Lung (tissue), 12 donors: Measurements from ENCODE around the gene BFSP1. TPM values are rescaled to one million over a fixed set of nuclear protein-coding genes. Genes with fewer than 3 reads are reported as not detected.

Source experiments
- ATAC-seq: fragments of 200-7000 bp; cut with Tn5 transposase; one replicate; pipeline ENCODE4 v1.9.1; 2020; ENCODE audit warnings: moderate number of reproducible peaks; ENCODE audit not compliant: insufficient read depth, low FRiP score
- DNase-seq, 3 donors: peaks; one replicate each; pipeline ENCODE4 v3.0.0-alpha.2; 2013 to 2017
- H3K27ac ChIP-seq, 2 donors: one replicate each; pipeline ENCODE4 v1.5.1; 2013; ENCODE audit warnings: mild to moderate bottlenecking in 2 of 2, moderate library complexity in 2 of 2, control low read depth in 1 of 2, inconsistent platforms in 1 of 2, low read depth in 1 of 2, low read length in 1 of 2
- H3K27me3 ChIP-seq, 3 donors: one replicate each; pipeline ENCODE4 v1.5.1; 2013; ENCODE audit warnings: low read length in 2 of 3; ENCODE audit not compliant: control insufficient read depth in 3 of 3, insufficient read depth in 3 of 3
- H3K36me3 ChIP-seq, 4 donors: one replicate each; pipeline ENCODE4 v1.5.1; 2013; ENCODE audit warnings: low read length in 4 of 4, mild to moderate bottlenecking in 1 of 4, moderate library complexity in 1 of 4; ENCODE audit not compliant: control insufficient read depth in 4 of 4, insufficient read depth in 4 of 4
- H3K4me1 ChIP-seq, 5 donors: one replicate each; pipeline ENCODE4 v1.5.1; 2013; ENCODE audit warnings: low read length in 5 of 5, mild to moderate bottlenecking in 2 of 5, moderate library complexity in 1 of 5; ENCODE audit not compliant: control insufficient read depth in 5 of 5, insufficient read depth in 5 of 5
- H3K4me3 ChIP-seq: one replicate; pipeline ENCODE4 v1.5.1; 2013; ENCODE audit warnings: mild to moderate bottlenecking, control low read depth, moderate library complexity
- H3K9ac ChIP-seq, 2 donors: one replicate each; pipeline ENCODE4 v1.5.1; 2013; ENCODE audit warnings: low read length in 2 of 2, control low read depth in 1 of 2; ENCODE audit not compliant: insufficient read depth in 1 of 2
- H3K9me3 ChIP-seq, 4 donors: one replicate each; pipeline ENCODE4 v1.5.1; 2013; ENCODE audit warnings: low read length in 3 of 4, mild to moderate bottlenecking in 1 of 4, moderate library complexity in 1 of 4; ENCODE audit not compliant: control insufficient read depth in 4 of 4, insufficient read depth in 3 of 4
- CTCF ChIP-seq: IDR thresholded peaks from 2 replicates; pipeline ENCODE4 v1.5.1; 2012; ENCODE audit warnings: mild to moderate bottlenecking; ENCODE audit errors: control extremely low read depth, extremely low read depth
- WGBS, 2 donors: extraction: QIAGEN DNeasy Blood & Tissue Kit; methylation state at CpG; one replicate each; pipeline ENCODE4 v1.1.7; 2013; 5-methylcytosine and 5-hydroxymethylcytosine counted together
- polyA plus RNA-seq, 2 donors: library from polyadenylated mRNA; stranded (reverse); fragments of 200-250 nt; gene quantifications; one replicate each; pipeline ENCODE4 v1.2.1, GENCODE V29; 2013
- total RNA-seq, 2 donors: library from RNA; depleted of rRNA in 1 of 2; stranded (reverse); fragments of >200 nt in 1 of 2; gene quantifications; one replicate each; pipeline ENCODE4 v1.2.1, GENCODE V29; 2014 to 2021
- donor health status: control.
- donor health status: control.
- donor health status: Bipolar disorder and iron deficiency.
- donor health status: healthy.
- donor health status: DM: yes; HTN: yes; CAD: no.

The BFSP1 gene
- total and polyA plus RNA-seq, 4 donors: 0.65 to 2.8 (median 1.8) TPM

GRCh38 chr20:17557675-17558006 lies 26.5 kb upstream of the BFSP1 start:
- H3K9ac ChIP-seq: no peak overlapping the region
- no peaks in the 10 kb centered on the region for H3K27me3 ChIP-seq
- ATAC-seq (peak; percentile 32), DNase-seq (peak; percentile 40 to 74 (median 63))
- WGBS, 2 donors: 59 to 85% methylated on average over 3 of the region's 3 CpGs
- H3K36me3 ChIP-seq: no peaks in the 10 kb centered on the region
- peak overlapping the region; percentile 66 to 94 for H3K27ac ChIP-seq
- H3K4me3 ChIP-seq: no peak overlapping the region
- peaks cover 3 to 8% (median 8%) of the 10 kb centered on the region in 5 donors for H3K4me1 ChIP-seq
- no peak for TF ChIP-seq CTCF
- no peaks in the 10 kb centered on the region for H3K9me3 ChIP-seq

GRCh38 chr20:17556837-17557674 lies 25.9 kb upstream of the BFSP1 start:
- 64 to 86% methylated on average over 11 of the region's 11 CpGs for WGBS, 2 donors
- H3K4me3 ChIP-seq: no peak overlapping the region
- H3K4me1 ChIP-seq: peaks cover 3 to 8% (median 8%) of the 10 kb centered on the region in 5 donors
- no peaks in the 10 kb centered on the region for H3K27me3 ChIP-seq
- peak overlapping the region in 1 of 2 donors; percentile 32 for H3K9ac ChIP-seq
- H3K9me3 ChIP-seq: no peaks in the 10 kb centered on the region
- peak overlapping the region; percentile 55 to 94 for H3K27ac ChIP-seq
- H3K36me3 ChIP-seq: no peaks in the 10 kb centered on the region
- DNase-seq: peak in 2 of 3 donors; percentile 39 to 46
- TF ChIP-seq CTCF: no peak
- ATAC-seq: peak; percentile 22

DNA sequence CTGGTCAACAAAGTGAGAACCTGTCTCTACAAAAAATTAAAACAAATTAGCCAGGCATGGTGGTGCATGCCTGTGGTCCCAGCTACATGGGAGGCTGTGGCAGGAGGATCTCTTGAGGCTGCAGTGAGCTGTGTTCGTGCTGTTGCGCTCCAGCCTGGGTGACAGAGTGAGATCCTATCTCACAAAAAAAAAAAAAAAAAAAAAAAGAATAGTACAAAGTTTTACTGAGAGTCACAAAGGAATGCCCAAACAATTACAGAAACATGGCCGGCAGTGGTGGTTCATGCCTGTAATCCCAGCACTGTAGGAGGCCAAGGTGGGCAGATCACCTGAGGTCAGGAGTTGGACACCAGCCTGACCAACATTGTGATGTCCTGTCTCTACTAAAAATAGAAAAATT lies 23.9 kb upstream of the BFSP1 start:
- no peak for TF ChIP-seq CTCF
- peaks cover 3 to 8% (median 8%) of the 10 kb centered on the region in 5 donors for H3K4me1 ChIP-seq
- 95 to 97% methylated on average over 3 of the region's 3 CpGs for WGBS, 2 donors
- no peak overlapping the region for H3K4me3 ChIP-seq
- no peaks in the 10 kb centered on the region for H3K27me3 ChIP-seq
- H3K27ac ChIP-seq: no peak overlapping the region
- H3K9me3 ChIP-seq: no peaks in the 10 kb centered on the region
- ATAC-seq (no peak), DNase-seq (no peak)
- no peaks in the 10 kb centered on the region for H3K36me3 ChIP-seq
- no peak overlapping the region for H3K9ac ChIP-seq

DNA sequence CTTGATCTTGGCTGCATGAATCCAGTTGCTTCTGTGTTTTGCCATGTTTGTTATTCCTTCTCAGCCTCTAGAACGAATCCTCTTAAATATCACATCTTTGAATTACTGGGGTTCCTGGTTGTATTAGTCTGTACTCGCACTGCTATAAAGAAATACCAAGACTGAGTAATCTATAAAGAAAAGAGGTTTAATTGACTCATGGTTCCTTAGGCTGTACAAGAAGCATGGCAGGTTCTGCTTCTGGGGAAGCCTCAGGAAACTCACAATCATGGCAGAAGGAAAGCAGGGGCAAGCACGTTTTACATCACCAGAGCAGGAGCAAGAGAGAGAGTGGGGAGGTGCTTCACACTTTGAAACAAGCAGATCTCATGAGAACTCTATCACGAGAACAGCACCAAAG lies 18.0 kb upstream of the BFSP1 start:
- Histone ChIP-seq H3K4me1 (peaks cover 0 to 8% (median 1%) of the 10 kb centered on the region in 5 donors), H3K9me3 (no peaks in the 10 kb centered on the region), H3K4me3 (no peak overlapping the region), H3K9ac (no peak overlapping the region), H3K36me3 (no peaks in the 10 kb centered on the region), H3K27ac (no peak overlapping the region), H3K27me3 (no peaks in the 10 kb centered on the region)
- no peak for TF ChIP-seq CTCF
- ATAC-seq (no peak), DNase-seq (no peak)
- 80 to 91% methylated on average over 4 of the region's 4 CpGs for WGBS, 2 donors
